Measurements from ENCODE around the gene TPI1.

- TF ChIP-seq, protein P1, sequence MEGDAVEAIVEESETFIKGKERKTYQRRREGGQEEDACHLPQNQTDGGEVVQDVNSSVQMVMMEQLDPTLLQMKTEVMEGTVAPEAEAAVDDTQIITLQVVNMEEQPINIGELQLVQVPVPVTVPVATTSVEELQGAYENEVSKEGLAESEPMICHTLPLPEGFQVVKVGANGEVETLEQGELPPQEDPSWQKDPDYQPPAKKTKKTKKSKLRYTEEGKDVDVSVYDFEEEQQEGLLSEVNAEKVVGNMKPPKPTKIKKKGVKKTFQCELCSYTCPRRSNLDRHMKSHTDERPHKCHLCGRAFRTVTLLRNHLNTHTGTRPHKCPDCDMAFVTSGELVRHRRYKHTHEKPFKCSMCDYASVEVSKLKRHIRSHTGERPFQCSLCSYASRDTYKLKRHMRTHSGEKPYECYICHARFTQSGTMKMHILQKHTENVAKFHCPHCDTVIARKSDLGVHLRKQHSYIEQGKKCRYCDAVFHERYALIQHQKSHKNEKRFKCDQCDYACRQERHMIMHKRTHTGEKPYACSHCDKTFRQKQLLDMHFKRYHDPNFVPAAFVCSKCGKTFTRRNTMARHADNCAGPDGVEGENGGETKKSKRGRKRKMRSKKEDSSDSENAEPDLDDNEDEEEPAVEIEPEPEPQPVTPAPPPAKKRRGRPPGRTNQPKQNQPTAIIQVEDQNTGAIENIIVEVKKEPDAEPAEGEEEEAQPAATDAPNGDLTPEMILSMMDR (conservative IDR thresholded peaks at IDR 0.05; ENCODE audit: low read length) = no peak
- no peak for TF ChIP-seq EZH2phosphoT487 (IDR thresholded peaks at IDR 0.05; ENCODE audit: borderline replicate concordance, low read depth, low read length)
Measured at GRCh38 chr12:6903722-6904121, 36.4 kb downstream of the TPI1 start.
